Measurements from ENCODE around the gene RGS10. TPM values are rescaled to one million over a fixed set of nuclear protein-coding genes. Genes with fewer than 3 reads are reported as not detected.

Gene RGS10
- total RNA-seq, 4 donors from 2014 or later, result 3.0 to 64.2 (median 12.0) TPM

DNA sequence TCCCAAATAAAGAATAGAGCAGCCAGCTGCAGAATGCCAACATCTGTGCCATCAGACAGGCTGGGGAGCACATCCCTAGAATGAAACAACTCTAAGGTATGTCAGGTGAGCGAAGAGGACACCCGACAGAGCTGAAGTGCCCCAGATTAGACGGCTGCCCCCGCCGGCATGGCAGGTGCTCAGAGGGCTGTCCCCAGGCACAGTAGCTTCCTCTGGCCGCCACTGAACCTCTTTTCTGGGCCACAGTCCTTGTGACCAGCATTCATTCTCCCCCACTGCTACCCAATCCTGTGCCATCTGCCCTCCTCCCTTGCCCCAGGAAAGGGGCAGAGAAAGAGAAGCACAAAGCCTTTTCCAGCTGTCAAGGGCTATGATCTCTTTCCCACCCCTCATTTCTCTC lies 41.7 kb downstream of the RGS10 start:
- Histone ChIP-seq H3K27ac (no peak overlapping the region), H3K36me3 (no peaks in the 10 kb centered on the region), H3K4me3 (no peak overlapping the region), H3K4me1 (no peaks in the 10 kb centered on the region), H3K9me3 (no peaks in the 10 kb centered on the region), H3K27me3 (no peaks in the 10 kb centered on the region)
- DNase-seq, result no peak
- intact Hi-C loops (cut with DNase I; ENCODE audit: low total_unique reads) (no loop called here), in situ Hi-C loops (cut with MboI; ENCODE audit: low sequenced_read_pairs in 4 of 4) (no loop called here)
- TF ChIP-seq POLR2A (IDR thresholded peaks at IDR 0.05), result no peak
- TF ChIP-seq CTCF (IDR thresholded peaks at IDR 0.05 in 4 of 5, conservative IDR thresholded peaks at IDR 0.05 in 1 of 5), result no peak
- ATAC-seq, result no peak

- in situ Hi-C loops (cut with MboI; ENCODE audit: low sequenced_read_pairs in 4 of 4) (no loop called here), intact Hi-C loops (cut with DNase I; ENCODE audit: low total_unique reads) (no loop called here)
- H3K4me3 ChIP-seq, result no peak overlapping the region
- TF ChIP-seq CTCF (IDR thresholded peaks at IDR 0.05 in 4 of 5, conservative IDR thresholded peaks at IDR 0.05 in 1 of 5) (no peak), POLR2A (IDR thresholded peaks at IDR 0.05) (no peak)
- ATAC-seq (no peak), DNase-seq (no peak)
- no peaks in the 10 kb centered on the region for H3K36me3 ChIP-seq
- H3K4me1 ChIP-seq, result no peaks in the 10 kb centered on the region
- H3K27ac ChIP-seq, result no peak overlapping the region
- H3K9me3 ChIP-seq, result no peaks in the 10 kb centered on the region
- no peaks in the 10 kb centered on the region for H3K27me3 ChIP-seq
These were observed 42.3 kb downstream of the RGS10 start for GRCh38 chr10:119500123-119500795.

DNA sequence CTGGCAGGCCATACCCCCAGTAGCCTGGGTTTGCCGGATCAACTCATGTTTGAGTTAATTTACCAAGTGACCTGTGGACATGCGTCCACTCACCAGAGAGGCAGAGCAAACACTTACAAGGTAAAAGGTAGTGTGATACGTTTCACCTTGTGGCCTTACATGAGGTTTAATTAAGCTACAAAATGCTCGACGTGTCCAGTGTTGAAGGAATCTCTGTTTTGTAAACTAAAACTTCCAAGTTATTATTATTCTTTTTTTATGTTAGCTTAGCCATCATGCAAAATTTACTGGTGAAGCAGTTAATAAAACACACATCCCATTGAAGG lies 42.9 kb downstream of the RGS10 start:
- H3K36me3 ChIP-seq, result no peaks in the 10 kb centered on the region
- intact Hi-C loops (cut with DNase I; ENCODE audit: low total_unique reads) (no loop called here), in situ Hi-C loops (cut with MboI; ENCODE audit: low sequenced_read_pairs in 4 of 4) (no loop called here)
- no peaks in the 10 kb centered on the region for H3K9me3 ChIP-seq
- no peak overlapping the region for H3K27ac ChIP-seq
- no peak overlapping the region for H3K4me3 ChIP-seq
- ATAC-seq (no peak), DNase-seq (no peak)
- no peak for TF ChIP-seq CTCF (IDR thresholded peaks at IDR 0.05 in 4 of 5, conservative IDR thresholded peaks at IDR 0.05 in 1 of 5)
- TF ChIP-seq POLR2A (IDR thresholded peaks at IDR 0.05), result no peak
- no peaks in the 10 kb centered on the region for H3K27me3 ChIP-seq
- H3K4me1 ChIP-seq, result no peaks in the 10 kb centered on the region

GRCh38 chr10:119498889-119499676 lies 43.4 kb downstream of the RGS10 start:
- in situ Hi-C loops (cut with MboI; ENCODE audit: low sequenced_read_pairs in 4 of 4), result no loop called here
- intact Hi-C loops (cut with DNase I; ENCODE audit: low total_unique reads), result no loop called here
- no peak overlapping the region for H3K27ac ChIP-seq
- no peak overlapping the region for H3K4me3 ChIP-seq
- no peak for DNase-seq
- H3K4me1 ChIP-seq, result no peaks in the 10 kb centered on the region
- H3K9me3 ChIP-seq, result no peaks in the 10 kb centered on the region
- no peaks in the 10 kb centered on the region for H3K27me3 ChIP-seq
- no peaks in the 10 kb centered on the region for H3K36me3 ChIP-seq
- TF ChIP-seq POLR2A (IDR thresholded peaks at IDR 0.05) (no peak), CTCF (IDR thresholded peaks at IDR 0.05 in 4 of 5, conservative IDR thresholded peaks at IDR 0.05 in 1 of 5) (no peak)
- ATAC-seq, result no peak
